ENCODE data around the gene OTUD5. TPM values are rescaled to one million over a fixed set of nuclear protein-coding genes. Genes with fewer than 3 reads are reported as not detected.
A peak's percentile ranks its signal among the peaks of the same experiment; 100 is the strongest.

The OTUD5 gene
- polyA plus RNA-seq, 3 donors = 8.4 to 75.0 (median 12.4) TPM

DNA sequence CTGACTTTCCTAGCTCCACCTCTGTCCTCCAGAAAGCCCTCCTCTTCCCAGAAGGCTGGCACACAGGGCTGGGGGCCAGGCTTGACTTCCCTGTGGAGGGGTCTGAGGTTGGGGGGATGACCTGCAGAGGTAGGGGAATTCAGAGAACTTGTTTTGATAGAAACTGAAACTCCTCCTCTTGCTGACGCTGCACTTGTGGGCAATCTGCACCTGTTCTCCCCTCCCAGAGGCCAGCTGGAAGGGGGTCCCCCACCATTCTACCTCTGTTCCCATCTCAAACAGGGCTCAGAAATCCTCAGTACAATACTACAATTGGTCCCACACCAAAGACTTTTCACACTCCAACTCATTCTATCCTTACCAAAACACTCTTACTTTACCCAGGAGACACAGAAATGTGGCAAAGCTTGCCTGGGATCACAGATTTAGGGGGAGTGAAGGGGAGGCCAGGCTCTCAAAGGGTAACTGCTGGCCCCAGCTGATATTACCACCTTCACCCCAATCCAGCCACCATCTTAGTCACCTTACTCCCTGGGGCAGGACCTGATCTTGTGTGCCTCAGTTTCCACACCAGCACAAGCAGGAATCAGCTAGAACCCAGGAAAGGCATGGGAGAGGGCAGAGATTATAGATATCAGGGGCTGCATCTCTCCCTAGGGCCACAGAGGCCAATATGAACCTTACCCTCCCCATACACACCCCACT, 18.5 kb downstream of the OTUD5 start:
- H2AFZ ChIP-seq (ENCODE audit: insufficient read depth, low read depth, low read length, poor library complexity, severe bottlenecking) = no peak overlapping the region
- peak overlapping the region; percentile 46 to 75 for H3K27ac ChIP-seq (ENCODE audit: low read depth in 1 of 2, low read length in 2 of 2)
- intact Hi-C loops (cut with micrococcal nuclease) = no loop called here
- H3K27me3 ChIP-seq (ENCODE audit: control insufficient read depth in 2 of 2, insufficient read depth in 2 of 2, low read length in 2 of 2) = no peaks in the 10 kb centered on the region
- no peak overlapping the region for H3K4me3 ChIP-seq (replicated peaks in 1 of 3; ENCODE audit: low read depth in 2 of 3, low read length in 3 of 3)
- H3K9ac ChIP-seq (ENCODE audit: insufficient read depth, low read length, poor library complexity, severe bottlenecking) = no peak overlapping the region
- H3K36me3 ChIP-seq (replicated peaks in 1 of 2; ENCODE audit: control insufficient read depth in 1 of 2, insufficient read depth in 2 of 2, low read length in 2 of 2) = peaks cover 24 to 43% of the 10 kb centered on the region in 2 donors
- H3K4me2 ChIP-seq (replicated peaks; ENCODE audit: extremely low read depth, low read length, poor library complexity, severe bottlenecking) = no peak overlapping the region
- TF ChIP-seq, protein P1, sequence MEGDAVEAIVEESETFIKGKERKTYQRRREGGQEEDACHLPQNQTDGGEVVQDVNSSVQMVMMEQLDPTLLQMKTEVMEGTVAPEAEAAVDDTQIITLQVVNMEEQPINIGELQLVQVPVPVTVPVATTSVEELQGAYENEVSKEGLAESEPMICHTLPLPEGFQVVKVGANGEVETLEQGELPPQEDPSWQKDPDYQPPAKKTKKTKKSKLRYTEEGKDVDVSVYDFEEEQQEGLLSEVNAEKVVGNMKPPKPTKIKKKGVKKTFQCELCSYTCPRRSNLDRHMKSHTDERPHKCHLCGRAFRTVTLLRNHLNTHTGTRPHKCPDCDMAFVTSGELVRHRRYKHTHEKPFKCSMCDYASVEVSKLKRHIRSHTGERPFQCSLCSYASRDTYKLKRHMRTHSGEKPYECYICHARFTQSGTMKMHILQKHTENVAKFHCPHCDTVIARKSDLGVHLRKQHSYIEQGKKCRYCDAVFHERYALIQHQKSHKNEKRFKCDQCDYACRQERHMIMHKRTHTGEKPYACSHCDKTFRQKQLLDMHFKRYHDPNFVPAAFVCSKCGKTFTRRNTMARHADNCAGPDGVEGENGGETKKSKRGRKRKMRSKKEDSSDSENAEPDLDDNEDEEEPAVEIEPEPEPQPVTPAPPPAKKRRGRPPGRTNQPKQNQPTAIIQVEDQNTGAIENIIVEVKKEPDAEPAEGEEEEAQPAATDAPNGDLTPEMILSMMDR (IDR thresholded peaks at IDR 0.05) = no peak
- peaks cover 41% of the 10 kb centered on the region for H3K79me2 ChIP-seq (ENCODE audit: insufficient read depth, low read length)
- Mint-ChIP-seq H3K36me3 (peaks cover 44 to 64% of the 10 kb centered on the region in 2 donors), H3K27me3 (ENCODE audit: low read depth in 3 of 3) (peaks cover 0 to 1% (median 1%) of the 10 kb centered on the region in 3 donors), H3K27ac (peak overlapping the region; percentile 87 to 95 (median 93)), H3K4me3 (no peak overlapping the region), H3K9me3 (peaks cover 0 to 3% (median 0%) of the 10 kb centered on the region in 7 donors), H3K4me1 (peaks cover 50% of the 10 kb centered on the region)
- H3K4me1 ChIP-seq (ENCODE audit: control insufficient read depth in 1 of 2, insufficient read depth in 2 of 2, low read length in 2 of 2) = peaks cover 39 to 40% of the 10 kb centered on the region in 2 donors
- no peaks in the 10 kb centered on the region for H3K9me3 ChIP-seq (replicated peaks in 1 of 2; ENCODE audit: control insufficient read depth in 1 of 2, insufficient read depth in 1 of 2, low read length in 2 of 2)
- no CpG with 5 or more reads among the region's 1 CpG for WGBS (ENCODE audit: insufficient coverage)
- no peak for DNase-seq
- peaks cover 17% of the 10 kb centered on the region for H4K20me1 ChIP-seq (ENCODE audit: insufficient read depth, low read length)

DNA sequence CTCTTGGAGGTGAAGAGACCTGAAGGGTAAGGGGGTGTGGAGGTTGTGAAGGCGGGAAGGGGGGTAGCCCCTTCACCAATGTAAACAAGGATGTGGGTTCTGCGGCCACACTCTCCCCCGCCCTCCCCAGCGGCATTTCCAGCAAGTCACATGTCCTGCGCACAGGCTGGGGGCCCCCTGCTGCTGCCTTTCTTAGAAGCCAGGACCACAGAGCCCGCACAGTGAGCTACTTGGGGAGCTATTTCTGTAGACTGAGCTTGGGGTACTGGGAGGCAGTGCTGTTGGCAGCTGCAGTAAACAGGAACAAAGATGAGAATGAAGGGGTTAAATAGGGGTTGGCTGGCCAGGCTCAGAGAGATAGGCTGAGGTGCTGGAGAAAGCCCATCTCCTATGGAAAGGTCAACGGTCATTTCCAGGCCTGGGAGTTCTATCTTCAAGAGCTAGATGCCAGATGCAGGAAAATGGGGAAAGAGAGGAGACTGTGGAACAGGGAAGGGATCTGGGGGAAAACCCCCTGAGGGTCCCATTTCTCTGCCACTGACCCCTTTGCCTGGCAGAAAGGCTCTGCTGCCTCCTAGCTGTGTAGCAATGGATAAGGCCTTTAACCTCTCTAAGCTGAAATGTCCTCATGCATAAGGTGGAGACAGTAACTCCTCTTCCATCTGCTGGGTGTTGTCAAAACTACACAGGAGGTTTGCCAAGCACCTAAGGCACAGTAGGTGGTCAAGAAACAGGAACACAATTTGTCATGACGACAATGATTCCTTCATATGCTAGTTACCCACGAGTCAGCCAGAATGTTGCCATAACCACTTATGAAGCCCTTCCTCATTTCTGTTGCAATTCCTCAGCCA, 20.1 kb downstream of the OTUD5 start:
- H2AFZ ChIP-seq (ENCODE audit: insufficient read depth, low read depth, low read length, poor library complexity, severe bottlenecking) = no peak overlapping the region
- H3K4me3 ChIP-seq (replicated peaks in 1 of 3; ENCODE audit: low read depth in 2 of 3, low read length in 3 of 3) = peak overlapping the region in 1 of 3 experiments; percentile 27
- intact Hi-C loops (cut with micrococcal nuclease) = no loop called here
- peaks cover 39 to 40% of the 10 kb centered on the region in 2 donors for H3K4me1 ChIP-seq (ENCODE audit: control insufficient read depth in 1 of 2, insufficient read depth in 2 of 2, low read length in 2 of 2)
- Mint-ChIP-seq H3K27ac (peak overlapping the region; percentile 92 to 95 (median 93)), H3K36me3 (peaks cover 37 to 57% of the 10 kb centered on the region in 2 donors), H3K27me3 (ENCODE audit: low read depth in 3 of 3) (peaks cover 0 to 1% (median 1%) of the 10 kb centered on the region in 3 donors), H3K4me1 (peaks cover 48% of the 10 kb centered on the region), H3K9me3 (peaks cover 0 to 3% (median 0%) of the 10 kb centered on the region in 7 donors), H3K4me3 (peak overlapping the region; percentile 54 to 60)
- H3K27me3 ChIP-seq (ENCODE audit: control insufficient read depth in 2 of 2, insufficient read depth in 2 of 2, low read length in 2 of 2) = no peaks in the 10 kb centered on the region
- H4K20me1 ChIP-seq (ENCODE audit: insufficient read depth, low read length) = peaks cover 9% of the 10 kb centered on the region
- H3K9me3 ChIP-seq (replicated peaks in 1 of 2; ENCODE audit: control insufficient read depth in 1 of 2, insufficient read depth in 1 of 2, low read length in 2 of 2) = no peaks in the 10 kb centered on the region
- WGBS (ENCODE audit: insufficient coverage) = 0% methylated on average over 3 of the region's 9 CpGs
- TF ChIP-seq, protein P1 (IDR thresholded peaks at IDR 0.05) = peak; percentile 54
- H3K4me2 ChIP-seq (replicated peaks; ENCODE audit: extremely low read depth, low read length, poor library complexity, severe bottlenecking) = peak overlapping the region; percentile 27
- H3K79me2 ChIP-seq (ENCODE audit: insufficient read depth, low read length) = peaks cover 38% of the 10 kb centered on the region
- DNase-seq = peak; percentile 87 to 95 (median 92)
- H3K9ac ChIP-seq (ENCODE audit: insufficient read depth, low read length, poor library complexity, severe bottlenecking) = no peak overlapping the region
- H3K27ac ChIP-seq (ENCODE audit: low read depth in 1 of 2, low read length in 2 of 2) = peak overlapping the region; percentile 65 to 75
- peaks cover 26 to 38% of the 10 kb centered on the region in 2 donors for H3K36me3 ChIP-seq (replicated peaks in 1 of 2; ENCODE audit: control insufficient read depth in 1 of 2, insufficient read depth in 2 of 2, low read length in 2 of 2)

All from CD14-positive monocyte (primary cell).